ENCODE data around the gene RFX4. TPM values are rescaled to one million over a fixed set of nuclear protein-coding genes. Genes with fewer than 3 reads are reported as not detected.

The RFX4 gene
- total and polyA plus RNA-seq, 2 donors (not counting 1 experiment from before 2014, with no cell fraction given): not detected

DNA sequence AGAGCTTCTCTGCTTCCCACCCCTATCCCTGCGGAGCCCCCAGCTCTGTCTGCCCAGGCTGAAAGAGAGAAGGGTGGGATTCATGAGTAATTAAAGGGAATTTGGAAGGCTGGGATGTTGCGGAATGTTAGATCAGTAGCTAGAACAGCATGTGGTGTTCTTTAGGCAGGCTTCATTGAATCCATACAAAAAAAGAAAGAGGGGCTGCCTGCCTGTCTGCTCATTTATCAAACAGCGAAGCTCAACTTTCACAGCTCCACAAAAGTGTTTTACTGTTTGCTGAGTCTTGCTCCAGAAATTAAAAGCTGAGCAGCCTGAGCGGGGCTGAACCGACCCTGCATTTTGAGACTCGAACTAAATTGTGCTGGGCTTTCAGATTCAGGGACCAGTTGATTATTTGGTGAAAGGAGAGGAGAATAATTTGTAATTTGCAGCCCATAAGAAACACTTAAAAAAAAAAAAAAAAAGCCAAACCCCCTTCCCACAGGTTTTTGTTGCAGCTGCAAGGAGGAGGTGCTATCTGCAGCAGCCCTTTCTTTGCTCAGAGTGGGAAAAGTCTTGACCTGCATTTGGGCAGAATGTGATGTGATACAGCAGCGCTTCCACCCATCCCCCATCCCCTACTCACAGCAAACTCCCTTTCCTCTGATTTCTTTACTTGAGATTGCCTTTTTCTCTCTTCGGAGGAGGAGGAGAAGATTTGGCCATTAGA is 89.7 kb downstream of the RFX4 start:
- H3K4me3 ChIP-seq (replicated peaks in 1 of 4; ENCODE audit: control extremely low read depth in 1 of 4, insufficient read depth in 1 of 4, low read depth in 3 of 4, low read length in 4 of 4): no peak overlapping the region
- no peak overlapping the region for H2AFZ ChIP-seq (ENCODE audit: low read length)
- no peak overlapping the region for H3K27ac ChIP-seq (ENCODE audit: insufficient read depth, low read length)
- no peaks in the 10 kb centered on the region for H3K79me2 ChIP-seq (ENCODE audit: control insufficient read depth, insufficient read depth, low read length)
- H3K4me2 ChIP-seq (ENCODE audit: extremely low read depth, insufficient read depth, low read length): no peak overlapping the region
- no peaks in the 10 kb centered on the region for H3K36me3 ChIP-seq (ENCODE audit: control insufficient read depth, insufficient read depth, low read length)
- no peaks in the 10 kb centered on the region for H3K9me3 ChIP-seq (ENCODE audit: control insufficient read depth, insufficient read depth, low read depth, low read length)
- no peak overlapping the region for H3K9ac ChIP-seq (ENCODE audit: insufficient read depth, low read length)
- H3K27me3 ChIP-seq (ENCODE audit: control insufficient read depth, insufficient read depth, low read length): no peaks in the 10 kb centered on the region
- no peak for DNase-seq (ENCODE audit: low read depth in 2 of 2)
- TF ChIP-seq EZH2 (IDR thresholded peaks at IDR 0.05; ENCODE audit: low read length, missing control alignments) (no peak), CTCF (conservative IDR thresholded peaks at IDR 0.05 in 1 of 2, IDR thresholded peaks at IDR 0.05 in 1 of 2; ENCODE audit: low read depth in 1 of 2, low read length in 2 of 2) (no peak)
- H4K20me1 ChIP-seq (ENCODE audit: control insufficient read depth, extremely low read depth, insufficient read depth, low read length): no peaks in the 10 kb centered on the region
- H3K4me1 ChIP-seq (ENCODE audit: control insufficient read depth, extremely low read depth, insufficient read depth, low read length): no peaks in the 10 kb centered on the region

DNA sequence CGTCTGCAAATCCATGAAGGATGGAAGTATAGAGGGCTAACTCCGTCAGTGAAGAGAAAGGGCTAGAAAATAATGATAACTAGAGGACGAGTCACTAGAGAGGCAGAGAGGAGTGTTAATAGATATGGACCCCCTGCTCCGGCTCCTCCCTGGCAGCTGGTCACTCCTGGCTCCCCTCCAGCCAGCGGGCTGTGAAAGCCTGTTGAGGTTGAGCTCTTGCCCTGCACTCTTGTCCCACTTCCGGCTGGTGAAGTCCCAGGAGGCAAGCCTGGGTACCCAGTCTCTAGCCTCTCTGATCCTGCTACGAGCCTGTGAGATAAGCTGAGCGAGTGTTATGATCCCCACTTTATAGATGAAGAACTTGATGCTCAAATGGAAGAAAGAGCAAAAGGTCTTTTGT is 90.3 kb downstream of the RFX4 start:
- no peaks in the 10 kb centered on the region for H3K9me3 ChIP-seq (ENCODE audit: control insufficient read depth, insufficient read depth, low read depth, low read length)
- TF ChIP-seq EZH2 (IDR thresholded peaks at IDR 0.05; ENCODE audit: low read length, missing control alignments) (no peak), CTCF (conservative IDR thresholded peaks at IDR 0.05 in 1 of 2, IDR thresholded peaks at IDR 0.05 in 1 of 2; ENCODE audit: low read depth in 1 of 2, low read length in 2 of 2) (no peak)
- no peaks in the 10 kb centered on the region for H3K27me3 ChIP-seq (ENCODE audit: control insufficient read depth, insufficient read depth, low read length)
- H3K9ac ChIP-seq (ENCODE audit: insufficient read depth, low read length): no peak overlapping the region
- no peaks in the 10 kb centered on the region for H3K36me3 ChIP-seq (ENCODE audit: control insufficient read depth, insufficient read depth, low read length)
- H3K4me2 ChIP-seq (ENCODE audit: extremely low read depth, insufficient read depth, low read length): no peak overlapping the region
- no peak overlapping the region for H3K4me3 ChIP-seq (replicated peaks in 1 of 4; ENCODE audit: control extremely low read depth in 1 of 4, insufficient read depth in 1 of 4, low read depth in 3 of 4, low read length in 4 of 4)
- DNase-seq (ENCODE audit: low read depth in 2 of 2): no peak
- no peaks in the 10 kb centered on the region for H3K4me1 ChIP-seq (ENCODE audit: control insufficient read depth, extremely low read depth, insufficient read depth, low read length)
- no peak overlapping the region for H3K27ac ChIP-seq (ENCODE audit: insufficient read depth, low read length)
- no peak overlapping the region for H2AFZ ChIP-seq (ENCODE audit: low read length)
- H3K79me2 ChIP-seq (ENCODE audit: control insufficient read depth, insufficient read depth, low read length): no peaks in the 10 kb centered on the region
- H4K20me1 ChIP-seq (ENCODE audit: control insufficient read depth, extremely low read depth, insufficient read depth, low read length): no peaks in the 10 kb centered on the region

- no peaks in the 10 kb centered on the region for H3K36me3 ChIP-seq (ENCODE audit: control insufficient read depth, insufficient read depth, low read length)
- H3K9ac ChIP-seq (ENCODE audit: insufficient read depth, low read length): no peak overlapping the region
- no peak for DNase-seq (ENCODE audit: low read depth in 2 of 2)
- no peaks in the 10 kb centered on the region for H4K20me1 ChIP-seq (ENCODE audit: control insufficient read depth, extremely low read depth, insufficient read depth, low read length)
- H3K27ac ChIP-seq (ENCODE audit: insufficient read depth, low read length): no peak overlapping the region
- H3K79me2 ChIP-seq (ENCODE audit: control insufficient read depth, insufficient read depth, low read length): no peaks in the 10 kb centered on the region
- H3K9me3 ChIP-seq (ENCODE audit: control insufficient read depth, insufficient read depth, low read depth, low read length): no peaks in the 10 kb centered on the region
- H3K4me3 ChIP-seq (replicated peaks in 1 of 4; ENCODE audit: control extremely low read depth in 1 of 4, insufficient read depth in 1 of 4, low read depth in 3 of 4, low read length in 4 of 4): no peak overlapping the region
- no peak overlapping the region for H3K4me2 ChIP-seq (ENCODE audit: extremely low read depth, insufficient read depth, low read length)
- peaks cover 2% of the 10 kb centered on the region for H3K27me3 ChIP-seq (ENCODE audit: control insufficient read depth, insufficient read depth, low read length)
- H3K4me1 ChIP-seq (ENCODE audit: control insufficient read depth, extremely low read depth, insufficient read depth, low read length): no peaks in the 10 kb centered on the region
- TF ChIP-seq CTCF (conservative IDR thresholded peaks at IDR 0.05 in 1 of 2, IDR thresholded peaks at IDR 0.05 in 1 of 2; ENCODE audit: low read depth in 1 of 2, low read length in 2 of 2): no peak
- no peak for TF ChIP-seq EZH2 (IDR thresholded peaks at IDR 0.05; ENCODE audit: low read length, missing control alignments)
- H2AFZ ChIP-seq (ENCODE audit: low read length): no peak overlapping the region
Observed at GRCh38 chr12:106675651-106676435, 93.0 kb downstream of the RFX4 start.
